ENCODE results near the gene TMEM185A. TPM values are rescaled to one million over a fixed set of nuclear protein-coding genes. Genes with fewer than 3 reads are reported as not detected.
A peak's percentile ranks its signal among the peaks of the same experiment; 100 is the strongest.
"Not testable (repeated sequence)": the region's sequence is repeated elsewhere in the genome, so short reads cannot be mapped to it uniquely, and the experiment has no call there.

The TMEM185A gene
- 35.0 TPM for total RNA-seq

GRCh38 chrX:149631234-149632165, at the start of gene TMEM185A:
Gene TMEM185A, minus strand, starts transcription at chrX:149631792. Its CDS starts 212 bp downstream, at chrX:149631580.
- peak; percentile 62 for DNase-seq (ENCODE audit: low spot score)

GRCh38 chrX:149681182-149681581, 49.6 kb upstream of the TMEM185A start:
- DNase-seq (ENCODE audit: low spot score): no peak

- DNase-seq (ENCODE audit: low spot score): not testable (repeated sequence)
These were observed 47.6 kb upstream of the TMEM185A start for GRCh38 chrX:149679164-149679678.

- not testable (repeated sequence) for DNase-seq (ENCODE audit: low spot score)
These were observed 44.0 kb upstream of the TMEM185A start for GRCh38 chrX:149675554-149675953.

GRCh38 chrX:149675088-149675487, 43.5 kb upstream of the TMEM185A start:
- DNase-seq (ENCODE audit: low spot score): not testable (repeated sequence)

GRCh38 chrX:149660613-149661012, 29.0 kb upstream of the TMEM185A start:
- not testable (repeated sequence) for DNase-seq (ENCODE audit: low spot score)

- DNase-seq (ENCODE audit: low spot score): not testable (repeated sequence)
These were observed 24.8 kb upstream of the TMEM185A start for GRCh38 chrX:149656260-149656884.

GRCh38 chrX:149652232-149652981, 20.8 kb upstream of the TMEM185A start:
- no peak for DNase-seq (ENCODE audit: low spot score)

- DNase-seq (ENCODE audit: low spot score): no peak
These were observed 18.6 kb upstream of the TMEM185A start for GRCh38 chrX:149650162-149650561.

- no peak for DNase-seq (ENCODE audit: low spot score)
These were observed 17.3 kb upstream of the TMEM185A start for GRCh38 chrX:149648932-149649331.

- DNase-seq (ENCODE audit: low spot score): no peak
These were observed 15.9 kb upstream of the TMEM185A start for GRCh38 chrX:149647505-149647904.

DNA sequence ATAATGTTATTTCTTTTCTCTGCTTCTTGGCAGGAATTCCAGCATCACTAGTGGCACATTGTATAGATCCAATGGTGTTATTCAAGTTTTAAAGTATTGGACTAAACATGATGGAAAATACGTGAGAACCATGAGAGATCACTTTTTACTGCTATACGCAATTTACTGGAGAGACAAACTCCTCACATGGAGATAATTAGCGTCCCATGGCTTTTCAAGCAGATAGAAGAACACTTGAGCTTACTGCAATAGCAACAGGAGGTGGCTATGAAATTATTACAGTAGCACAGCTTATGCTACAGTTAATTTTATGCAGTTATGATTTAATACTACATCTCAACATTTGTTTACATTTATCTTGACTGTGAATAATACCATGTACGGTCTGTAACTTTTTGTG, 11.9 kb upstream of the TMEM185A start:
- DNase-seq (ENCODE audit: low spot score): no peak

DNA sequence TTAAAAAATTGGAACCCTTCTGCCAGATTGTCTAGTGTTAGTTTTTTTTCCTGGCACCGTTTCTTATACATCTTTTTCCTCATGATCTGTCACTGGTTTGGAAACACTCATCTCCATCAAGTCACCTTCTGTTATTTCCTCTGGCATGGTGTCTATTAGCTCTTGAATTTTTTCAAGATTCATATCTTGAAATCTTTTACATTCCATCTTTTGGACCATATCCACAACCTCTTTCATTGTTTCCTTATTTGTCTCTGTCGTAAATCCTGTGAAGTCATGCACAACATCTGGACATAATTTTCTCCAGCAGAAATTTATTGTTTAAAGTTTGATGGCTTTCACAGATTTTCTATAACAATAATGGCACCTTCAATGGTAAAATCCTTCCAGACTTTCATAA, 10.2 kb upstream of the TMEM185A start:
- DNase-seq (ENCODE audit: low spot score): no peak

GRCh38 chrX:149641432-149641831, 9.8 kb upstream of the TMEM185A start:
- DNase-seq (ENCODE audit: low spot score): no peak

DNA sequence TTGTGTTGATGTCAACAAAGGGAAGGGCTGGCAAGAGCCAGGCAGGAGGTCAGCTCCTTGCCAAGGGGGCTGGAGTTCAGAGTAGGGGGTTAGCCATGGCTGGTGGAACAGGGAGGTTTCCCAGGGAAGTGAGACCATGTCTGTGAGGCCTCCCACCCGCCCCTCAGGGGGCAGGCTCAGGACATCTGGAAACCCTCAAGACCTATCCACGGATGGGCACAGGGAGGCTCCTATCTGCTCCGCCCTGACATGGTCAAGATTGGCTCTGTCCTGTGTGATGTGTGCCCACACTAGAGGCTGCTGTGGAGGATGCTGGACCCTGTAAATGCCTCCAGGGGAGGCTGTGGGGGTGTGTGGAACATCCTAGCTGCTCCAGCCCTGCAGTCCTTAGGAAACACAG, 8.0 kb upstream of the TMEM185A start:
- no peak for DNase-seq (ENCODE audit: low spot score)

- DNase-seq (ENCODE audit: low spot score): no peak
These were observed 7.3 kb upstream of the TMEM185A start for GRCh38 chrX:149638860-149639259.

- DNase-seq (ENCODE audit: low spot score): no peak
These were observed 1.9 kb upstream of the TMEM185A start for GRCh38 chrX:149633511-149633910.

GRCh38 chrX:149630681-149631233, 835 bp downstream of the TMEM185A start:
- no peak for DNase-seq (ENCODE audit: low spot score)

GRCh38 chrX:149629730-149630387, 1.7 kb downstream of the TMEM185A start:
- no peak for DNase-seq (ENCODE audit: low spot score)

- no peak for DNase-seq (ENCODE audit: low spot score)
These were observed 2.8 kb downstream of the TMEM185A start for GRCh38 chrX:149628768-149629167.

DNA sequence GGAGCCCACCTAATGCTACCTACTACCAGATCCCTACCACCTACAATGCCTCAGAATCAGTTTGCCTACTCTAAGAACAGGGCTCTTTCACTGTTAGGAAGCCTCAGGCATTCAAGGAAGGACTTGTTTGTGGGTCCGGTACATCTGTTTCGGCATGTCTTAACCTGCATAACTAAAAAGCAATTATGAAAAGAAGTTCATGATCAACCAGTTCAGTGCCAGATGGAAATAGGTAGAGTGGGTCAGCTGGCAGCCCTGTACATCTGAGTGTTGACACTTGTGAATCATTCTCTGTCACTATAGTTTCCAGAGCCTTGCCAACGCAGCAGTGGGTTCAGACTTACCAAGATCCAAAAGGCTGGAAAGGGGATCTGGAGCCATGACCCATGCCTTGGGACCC, 3.3 kb downstream of the TMEM185A start:
- DNase-seq (ENCODE audit: low spot score): no peak

Data from ureter (tissue), 1 donor.